ENCODE results near the gene MT1E.

- TF ChIP-seq ZBTB33 (CRISPR knock-in tag; IDR thresholded peaks at IDR 0.05) (no peak), ZNF24 (IDR thresholded peaks at IDR 0.05) (no peak), NR3C1 (CRISPR knock-in tag; IDR thresholded peaks at IDR 0.05) (no peak), POLR2A (IDR thresholded peaks at IDR 0.05; ENCODE audit: insufficient read depth in 1 of 2, low read depth in 2 of 2, low read length in 2 of 2) (no peak), CTCF (CRISPR knock-in tag; IDR thresholded peaks at IDR 0.05) (no peak), ETS1 (CRISPR knock-in tag; IDR thresholded peaks at IDR 0.05) (no peak), SP1 (IDR thresholded peaks at IDR 0.05) (no peak), SP1 (CRISPR knock-in tag; IDR thresholded peaks at IDR 0.05) (no peak), MIER2 (CRISPR knock-in tag; IDR thresholded peaks at IDR 0.05) (no peak), ZNF274 (CRISPR knock-in tag; IDR thresholded peaks at IDR 0.05) (no peak), RFX5 (IDR thresholded peaks at IDR 0.05; ENCODE audit: low read depth, low read length) (no peak), ZNF432 (CRISPR knock-in tag; IDR thresholded peaks at IDR 0.05; ENCODE audit: borderline replicate concordance) (no peak), JUNB (CRISPR knock-in tag; IDR thresholded peaks at IDR 0.05; ENCODE audit: borderline replicate concordance) (no peak), HMGA1 (CRISPR knock-in tag; conservative IDR thresholded peaks at IDR 0.05) (no peak)
Observed at GRCh38 chr16:56616608-56617211, 8.9 kb upstream of the MT1E start.

Data from HepG2 (cell line).